ENCODE data around the gene YIF1A. TPM values are rescaled to one million over a fixed set of nuclear protein-coding genes. Genes with fewer than 3 reads are reported as not detected.

The YIF1A gene
- total and polyA plus RNA-seq, 10 donors, result 34.7 to 60.1 (median 47.9) TPM

- Histone ChIP-seq H3K4me3 (peak overlapping the region in 1 of 8 donors; percentile 77), H3K36me3 (no peaks in the 10 kb centered on the region), H3K4me1 (peaks cover 19 to 80% (median 52%) of the 10 kb centered on the region in 6 donors), H3K27ac (peak overlapping the region; percentile 7 to 93 (median 90)), H3K9me3 (no peaks in the 10 kb centered on the region), H3K27me3 (replicated peaks in 1 of 7) (peaks cover 0 to 26% (median 0%) of the 10 kb centered on the region in 7 donors)
- no peak for TF ChIP-seq POLR2AphosphoS5 (IDR thresholded peaks at IDR 0.05)
- no peak for TF ChIP-seq CTCF (IDR thresholded peaks at IDR 0.05 in 8 of 11, conservative IDR thresholded peaks at IDR 0.05 in 3 of 11)
- TF ChIP-seq POLR2A (IDR thresholded peaks at IDR 0.05), result no peak
- DNase-seq, result no peak
- WGBS, 5 donors, result 80 to 100% (median 93%) methylated on average over 1 of the region's 1 CpG
- intact Hi-C loops (cut with DNase I; ENCODE audit: low total_unique reads), result loop anchor here (5.0 kb wide), 1 partner anchor 73 kb away; no protein-coding TSS in a partner anchor
Observed at GRCh38 chr11:66314186-66314501, 25.2 kb upstream of the YIF1A start.

- 53 to 77% (median 59%) methylated on average over 17 to 38 of the region's 38 CpGs for WGBS, 5 donors
- DNase-seq, result peak; percentile 82
- Histone ChIP-seq H3K4me1 (peaks cover 16 to 74% (median 46%) of the 10 kb centered on the region in 6 donors), H3K36me3 (no peaks in the 10 kb centered on the region), H3K9me3 (no peaks in the 10 kb centered on the region), H3K4me3 (peak overlapping the region; percentile 8 to 77 (median 54)), H3K27me3 (replicated peaks in 1 of 7) (peaks cover 0 to 26% (median 0%) of the 10 kb centered on the region in 7 donors), H3K27ac (peak overlapping the region; percentile 78 to 93 (median 90))
- intact Hi-C loops (cut with DNase I; ENCODE audit: low total_unique reads), result loop anchor here (2.0 to 5.0 kb wide), 2 partner anchors 15 to 74 kb away; no protein-coding TSS in a partner anchor
- no peak for TF ChIP-seq POLR2AphosphoS5 (IDR thresholded peaks at IDR 0.05)
- TF ChIP-seq CTCF (IDR thresholded peaks at IDR 0.05 in 8 of 11, conservative IDR thresholded peaks at IDR 0.05 in 3 of 11), result no peak
- TF ChIP-seq POLR2A (IDR thresholded peaks at IDR 0.05), result no peak
Observed at GRCh38 chr11:66313321-66314185, 24.6 kb upstream of the YIF1A start.

- peaks cover 0 to 23% (median 0%) of the 10 kb centered on the region in 7 donors for H3K27me3 ChIP-seq (replicated peaks in 1 of 7)
- H3K4me3 ChIP-seq, result peak overlapping the region; percentile 23 to 77 (median 55)
- 2 to 6% (median 4%) methylated on average over 33 to 52 of the region's 52 CpGs for WGBS, 5 donors
- peak; percentile 100 for DNase-seq
- peaks cover 8 to 66% (median 38%) of the 10 kb centered on the region in 6 donors for H3K4me1 ChIP-seq
- no peaks in the 10 kb centered on the region for H3K36me3 ChIP-seq
- H3K9me3 ChIP-seq, result no peaks in the 10 kb centered on the region
- intact Hi-C loops (cut with DNase I; ENCODE audit: low total_unique reads), result loop anchor here (2.0 to 5.0 kb wide), 2 partner anchors 16 to 75 kb away; no protein-coding TSS in a partner anchor
- no peak for TF ChIP-seq CTCF (IDR thresholded peaks at IDR 0.05 in 8 of 11, conservative IDR thresholded peaks at IDR 0.05 in 3 of 11)
- peak in 1 of 3 donors; percentile 45 for TF ChIP-seq POLR2A (IDR thresholded peaks at IDR 0.05)
- peak; percentile 71 to 87 (median 84) for TF ChIP-seq POLR2AphosphoS5 (IDR thresholded peaks at IDR 0.05)
- H3K27ac ChIP-seq, result peak overlapping the region; percentile 83 to 93 (median 90)
Observed at GRCh38 chr11:66312549-66313320, 23.8 kb upstream of the YIF1A start.
